Epithelial cell of umbilical artery (primary cell): ENCODE data around the gene SIX1. TPM values are rescaled to one million over a fixed set of nuclear protein-coding genes. Genes with fewer than 3 reads are reported as not detected.

Experiments
- total RNA-seq: library from RNA; depleted of rRNA; stranded (reverse); fragments of >200 nt; gene quantifications from 2 replicates; pipeline ENCODE4 v1.2.3, GENCODE V29; 2014

The SIX1 gene
- total RNA-seq = 0.46 and 0.97 TPM in 2 replicates

DNA sequence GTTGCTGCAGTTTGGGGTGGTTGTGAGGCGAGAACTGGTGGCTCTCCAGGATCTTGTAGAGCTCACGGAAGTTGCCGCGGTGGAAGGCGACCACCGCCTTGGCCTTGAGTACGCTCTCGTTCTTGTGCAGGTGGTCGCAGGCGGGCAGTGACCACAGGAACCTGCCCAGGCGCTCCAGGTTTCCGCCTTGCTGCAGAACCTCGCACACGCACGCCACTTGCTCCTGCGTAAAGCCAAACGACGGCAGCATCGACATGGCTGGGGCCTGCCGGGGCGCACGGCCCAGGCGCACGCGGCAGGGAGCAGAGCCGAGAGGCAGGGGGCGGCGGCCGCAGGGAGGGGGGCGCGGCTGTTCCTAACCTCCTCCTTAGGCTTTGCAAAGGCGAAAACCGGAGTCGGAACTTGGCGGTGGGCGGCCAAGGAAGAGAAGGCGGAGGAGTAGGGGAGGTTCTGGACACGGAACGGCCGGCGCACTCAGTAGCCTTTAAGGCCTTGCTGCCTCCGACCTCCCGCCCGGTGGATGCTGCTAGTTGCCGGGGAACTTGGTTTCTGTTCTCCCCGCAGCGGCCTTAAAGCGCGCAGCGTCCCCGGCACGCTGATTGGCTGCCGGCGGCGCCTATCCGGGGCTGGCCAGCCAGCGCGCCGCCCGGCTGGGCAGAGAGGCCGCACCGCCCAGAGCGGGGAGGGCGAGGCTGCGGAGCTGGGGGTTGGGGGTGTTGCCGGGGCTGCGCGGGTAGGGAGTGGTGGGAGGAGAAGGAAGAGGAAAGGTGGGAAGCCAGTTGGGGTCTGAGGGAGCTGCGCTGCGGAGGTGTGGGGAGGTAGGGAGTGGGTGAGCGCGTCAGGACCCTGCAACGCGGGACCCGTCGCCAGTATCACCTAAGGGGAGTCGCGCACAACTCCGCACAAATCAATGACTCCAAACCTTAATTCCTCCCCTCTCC, at the start of gene SIX1:
SIX1 (minus strand) TSS at position 544 of the 941 bp plus-strand sequence; CDS start at position 256, 288 bp downstream.

Other genes with a start within 250 kb of the SIX1 start
- not detected in 2 replicates for gene C14orf39, start 163.4 kb downstream of the SIX1 start, total RNA-seq
- not detected in 2 replicates for gene SIX6, start 140.3 kb downstream of the SIX1 start, total RNA-seq
- gene SIX4, start 74.9 kb upstream of the SIX1 start, total RNA-seq = 4.4 and 4.9 TPM in 2 replicates
- gene MNAT1, start 85.3 kb upstream of the SIX1 start, total RNA-seq = 46.7 and 89.0 TPM in 2 replicates